Embryonic facial prominence (tissue), 1 donor: Measurements from ENCODE around the gene YDJC.
"Not testable (repeated sequence)": the region's sequence is repeated elsewhere in the genome, so short reads cannot be mapped to it uniquely, and the experiment has no call there.

Experiments
- DNase-seq: peaks from one replicate; pipeline ENCODE4 v3.0.0-alpha.2; 2016; ENCODE audit errors: extremely low spot score

YDJC gene

GRCh38 chr22:21606775-21607174, 23.0 kb downstream of the YDJC start:
- DNase-seq = no peak

GRCh38 chr22:21605887-21606564, 23.8 kb downstream of the YDJC start:
- DNase-seq = no peak

DNA sequence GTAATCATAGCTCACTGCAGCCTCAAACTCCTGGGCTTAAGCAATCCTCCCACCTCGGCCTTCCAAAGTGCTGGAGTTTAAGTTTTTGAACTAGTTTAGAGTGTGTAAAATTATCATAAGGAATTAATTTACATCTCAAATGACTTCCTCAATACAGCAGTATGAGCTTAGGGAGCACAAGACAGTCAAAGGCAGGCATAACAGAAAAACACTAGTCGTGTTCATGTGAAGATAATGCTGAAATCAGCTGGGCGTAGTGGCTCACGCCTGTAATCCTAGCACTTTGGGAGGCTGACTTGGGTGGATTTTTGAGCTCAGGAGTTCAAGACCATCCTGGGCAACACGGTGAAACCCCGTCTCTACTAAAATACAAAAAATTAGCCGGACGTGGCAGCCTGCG, 25.8 kb downstream of the YDJC start:
- no peak for DNase-seq

- DNase-seq = no peak
These were observed 27.2 kb downstream of the YDJC start for GRCh38 chr22:21602579-21602978.

- DNase-seq = no peak
These were observed 30.5 kb downstream of the YDJC start for GRCh38 chr22:21599053-21599893.

- DNase-seq = no peak
These were observed 31.5 kb downstream of the YDJC start for GRCh38 chr22:21598302-21598701.

GRCh38 chr22:21596356-21597135, 33.3 kb downstream of the YDJC start:
- DNase-seq = not testable (repeated sequence)

GRCh38 chr22:21594865-21595452, 34.9 kb downstream of the YDJC start:
- no peak for DNase-seq

DNA sequence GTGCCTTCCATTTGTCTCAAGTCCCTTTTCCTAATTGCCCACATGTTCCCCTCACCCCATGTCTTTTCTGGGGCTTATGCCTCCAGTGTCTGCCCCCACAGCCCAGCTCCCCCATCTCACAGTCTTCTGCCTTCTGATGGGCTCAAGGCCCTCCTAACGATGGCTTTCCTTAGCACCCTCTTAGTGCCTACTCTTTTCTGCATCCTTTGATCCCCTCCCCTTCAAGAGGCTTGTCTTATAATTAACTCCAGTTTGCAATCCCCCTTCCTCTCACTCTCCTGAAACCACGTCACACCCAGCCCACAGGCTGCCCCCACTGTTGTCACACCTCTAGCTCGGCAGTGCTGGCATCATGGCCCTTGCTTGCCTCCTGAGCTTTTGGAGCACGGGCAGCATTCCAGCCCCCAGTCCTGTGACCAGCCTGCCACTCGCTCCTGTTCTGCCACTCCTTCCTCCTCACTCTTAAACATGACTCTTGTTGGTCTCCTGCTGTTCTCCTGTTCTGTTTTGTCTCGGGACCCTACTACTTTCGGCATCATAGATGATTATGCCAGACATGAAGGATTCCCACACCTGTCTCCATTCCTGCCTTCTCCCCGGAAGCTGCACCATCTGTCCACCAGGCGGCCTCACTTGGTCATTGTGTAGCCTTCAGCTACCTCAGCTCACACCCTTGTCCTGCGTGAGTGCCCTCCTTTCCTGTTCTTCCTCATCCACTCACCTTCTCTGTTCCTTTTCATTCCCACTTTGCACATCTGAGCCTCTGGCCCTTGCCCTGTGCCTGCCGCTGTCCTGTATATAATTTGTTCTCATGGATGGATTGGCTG, 36.2 kb downstream of the YDJC start:
- no peak for DNase-seq

DNA sequence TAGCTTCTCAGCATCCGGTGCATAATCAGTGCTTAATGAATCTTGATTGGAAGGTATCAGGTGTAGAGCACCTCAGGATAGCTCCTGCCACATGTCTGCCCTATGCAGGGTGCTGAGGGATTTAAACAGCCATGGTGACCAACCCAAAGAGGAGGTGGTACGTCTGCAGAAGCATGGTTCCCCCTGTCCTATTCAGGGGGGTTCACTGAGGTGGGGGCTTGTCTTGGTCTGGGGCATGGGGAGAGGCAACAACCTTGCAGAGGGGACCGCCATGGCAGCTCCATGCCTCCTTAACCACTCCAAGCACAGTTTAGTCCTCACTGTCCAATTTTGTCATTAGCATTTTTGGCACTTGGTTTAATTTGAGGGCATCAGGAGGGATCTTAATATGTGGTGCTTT, 37.4 kb downstream of the YDJC start:
- no peak for DNase-seq

DNA sequence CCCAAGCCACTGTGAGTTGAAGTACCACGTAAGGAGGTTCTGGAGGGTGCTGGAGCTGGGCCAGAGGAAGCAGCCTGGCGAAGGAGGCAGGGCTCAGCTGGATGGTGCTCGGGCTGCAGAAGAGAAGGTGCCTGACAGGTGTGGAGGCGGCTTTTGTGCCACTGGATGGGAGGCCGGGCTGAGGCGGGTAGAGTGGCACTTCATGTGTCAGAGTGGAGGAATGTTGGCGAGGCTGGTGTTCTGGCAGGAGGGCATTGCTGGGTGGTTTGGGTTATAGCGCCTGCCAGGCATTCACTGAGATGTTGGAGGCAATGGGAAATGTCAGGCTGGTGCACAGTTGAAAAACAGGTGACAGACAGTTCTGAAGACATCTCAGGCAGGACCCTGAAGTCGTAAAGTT, 38.1 kb downstream of the YDJC start:
- DNase-seq = no peak

- DNase-seq = no peak
These were observed 38.8 kb downstream of the YDJC start for GRCh38 chr22:21590809-21591641.

- no peak for DNase-seq
These were observed 40.4 kb downstream of the YDJC start for GRCh38 chr22:21589396-21589795.

DNA sequence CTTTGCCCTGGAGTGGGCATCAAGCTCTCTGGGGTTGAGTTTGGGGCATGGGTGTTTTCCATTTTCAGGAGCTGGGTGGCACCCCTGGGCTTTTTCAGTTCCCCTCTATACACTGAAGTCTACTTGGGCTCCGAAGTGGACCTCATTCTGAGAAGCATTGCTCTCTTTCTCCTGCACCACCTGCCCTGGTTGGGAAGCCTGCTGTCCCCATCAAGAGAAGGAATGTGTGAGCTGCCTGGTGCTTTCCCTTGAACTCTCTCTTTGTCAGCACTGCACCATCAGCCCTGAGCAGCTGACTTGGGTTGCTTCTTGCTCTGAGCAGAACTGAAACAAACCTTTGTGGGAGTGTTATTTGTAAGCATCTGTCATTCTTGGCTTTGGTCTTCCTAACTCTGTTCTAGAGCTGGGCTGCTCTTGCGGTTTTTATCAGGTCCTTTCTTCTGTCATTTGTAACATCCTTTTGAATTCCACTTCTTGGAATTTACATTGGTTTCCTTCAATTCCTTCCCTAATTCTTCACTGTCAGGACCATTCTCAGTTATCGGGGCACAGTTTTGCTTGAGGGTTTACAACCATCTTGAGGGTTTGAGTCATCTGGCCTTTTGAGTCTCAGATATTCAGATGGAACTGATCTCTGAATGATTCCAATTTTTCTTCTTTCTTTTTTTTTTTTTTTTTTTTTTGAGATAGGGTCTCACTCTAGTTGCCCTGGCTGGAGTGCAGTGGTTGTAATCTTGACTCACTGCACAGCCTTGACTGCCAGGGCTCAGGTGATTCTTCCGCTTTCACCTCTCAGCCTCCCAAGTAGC, 41.8 kb downstream of the YDJC start:
- no peak for DNase-seq

DNA sequence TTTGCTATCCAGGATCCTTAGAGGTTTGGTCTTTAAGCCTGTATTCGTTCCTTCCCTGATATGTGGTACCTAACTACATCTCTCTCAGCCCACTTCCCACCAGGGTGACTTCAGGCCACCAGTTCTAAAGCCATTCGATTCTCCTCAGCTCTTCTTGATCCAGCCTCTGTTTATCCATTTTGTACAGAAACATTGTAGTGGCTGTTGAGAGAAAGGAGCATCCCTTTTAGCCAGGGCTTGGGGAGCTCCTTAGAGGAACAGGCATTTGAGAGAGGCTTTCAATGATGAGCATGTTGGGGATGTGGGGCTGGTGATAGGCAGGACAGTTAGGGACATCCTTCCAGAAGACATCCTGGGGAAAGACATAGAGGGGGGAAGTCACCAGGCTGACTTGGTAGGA, 44.4 kb downstream of the YDJC start:
- no peak for DNase-seq

- no peak for DNase-seq
These were observed 46.8 kb downstream of the YDJC start for GRCh38 chr22:21582801-21583740.

DNA sequence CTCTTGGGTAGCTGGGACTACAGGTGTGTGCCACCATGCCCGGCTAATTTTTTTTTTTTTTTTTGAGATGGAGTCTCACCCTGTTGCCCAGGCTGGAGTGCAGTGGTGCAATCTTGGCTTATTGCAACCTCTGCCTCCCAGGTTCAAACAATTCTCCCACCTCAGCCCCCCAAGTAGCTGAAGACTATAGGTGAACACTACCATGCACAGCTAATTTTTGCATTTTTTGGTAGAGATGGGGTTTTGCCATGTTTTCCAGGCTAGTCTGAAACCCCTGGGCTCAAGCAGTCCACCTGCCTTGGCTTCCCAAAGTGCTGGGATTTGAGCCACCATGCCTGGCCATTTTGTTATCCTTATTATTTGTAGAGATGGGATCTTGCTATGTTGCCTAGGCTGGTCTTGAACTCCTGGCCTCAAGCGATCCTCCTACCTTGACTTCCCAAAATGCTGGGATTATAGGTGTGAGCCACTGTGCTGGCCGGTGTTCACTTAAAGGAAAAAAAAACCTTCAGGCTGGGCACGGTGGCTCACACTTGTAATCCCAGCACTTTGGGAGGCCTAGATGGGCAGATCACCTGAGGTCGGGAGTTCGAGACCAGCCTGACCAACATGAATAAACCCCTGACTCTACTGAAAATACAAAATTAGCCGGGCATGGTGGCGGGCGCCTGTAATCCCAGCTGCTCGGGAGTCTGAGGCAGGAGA, 48.7 kb downstream of the YDJC start:
- DNase-seq = not testable (repeated sequence)

DNA sequence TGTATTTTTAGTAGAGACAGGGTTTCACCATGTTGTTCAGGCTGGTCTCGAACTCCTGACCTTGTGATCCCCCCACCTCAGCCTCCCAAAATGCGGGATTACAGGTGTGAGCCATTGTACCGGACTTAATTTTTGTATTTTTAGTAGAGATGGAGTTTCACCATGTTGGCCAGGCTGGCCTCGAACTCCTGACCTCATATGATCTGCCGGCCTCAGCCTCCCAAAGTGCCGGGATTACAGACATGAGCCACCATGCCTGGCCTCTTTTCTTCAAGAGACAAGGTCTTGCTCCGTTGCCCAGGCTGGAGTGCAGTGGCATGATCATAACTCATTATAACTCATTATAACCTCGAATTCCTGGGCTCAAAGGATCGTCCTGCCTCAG, 49.2 kb downstream of the YDJC start:
- not testable (repeated sequence) for DNase-seq
